HG02885 (cell line): ENCODE results near the gene PCDHGC3.
"Not testable (repeated sequence)": the region's sequence is repeated elsewhere in the genome, so short reads cannot be mapped to it uniquely, and the experiment has no call there.

Source experiments
- ATAC-seq: cut with Tn5 transposase; IDR thresholded peaks from one replicate; pipeline ENCODE4 v1.9.1; 2021; ENCODE audit warnings: mild to moderate bottlenecking; ENCODE audit not compliant: unreplicated experiment, poor library complexity

Gene PCDHGC3

DNA sequence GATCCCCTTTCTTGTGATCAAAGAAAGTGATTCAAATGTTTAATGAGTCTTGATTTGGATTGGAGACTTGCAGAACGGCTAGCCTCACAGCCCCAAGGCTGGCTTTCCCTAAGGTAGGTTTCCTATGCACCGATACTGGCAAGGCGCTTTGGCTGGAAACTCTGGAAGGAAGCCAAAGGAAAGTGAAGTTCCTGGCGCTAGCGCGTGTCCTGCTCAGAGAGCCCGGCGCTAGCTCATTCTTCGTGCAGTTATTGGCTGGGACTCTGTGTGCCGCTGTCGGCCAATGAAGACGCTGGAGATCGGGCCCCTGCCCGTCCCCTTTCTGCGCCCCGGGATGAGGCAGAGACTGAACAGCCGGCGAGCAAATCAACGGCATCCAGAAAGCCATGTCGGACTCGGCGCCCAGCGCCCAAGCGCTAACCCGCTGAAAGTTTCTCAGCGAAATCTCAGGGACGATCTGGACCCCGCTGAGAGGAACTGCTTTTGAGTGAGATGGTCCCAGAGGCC lies at the start of gene PCDHGC3:
TSS of gene PCDHGC3 (plus strand) at position 342 of the 507 bp plus-strand sequence. CDS start at position 493, 151 bp downstream.
- peak; percentile 99 for ATAC-seq

DNA sequence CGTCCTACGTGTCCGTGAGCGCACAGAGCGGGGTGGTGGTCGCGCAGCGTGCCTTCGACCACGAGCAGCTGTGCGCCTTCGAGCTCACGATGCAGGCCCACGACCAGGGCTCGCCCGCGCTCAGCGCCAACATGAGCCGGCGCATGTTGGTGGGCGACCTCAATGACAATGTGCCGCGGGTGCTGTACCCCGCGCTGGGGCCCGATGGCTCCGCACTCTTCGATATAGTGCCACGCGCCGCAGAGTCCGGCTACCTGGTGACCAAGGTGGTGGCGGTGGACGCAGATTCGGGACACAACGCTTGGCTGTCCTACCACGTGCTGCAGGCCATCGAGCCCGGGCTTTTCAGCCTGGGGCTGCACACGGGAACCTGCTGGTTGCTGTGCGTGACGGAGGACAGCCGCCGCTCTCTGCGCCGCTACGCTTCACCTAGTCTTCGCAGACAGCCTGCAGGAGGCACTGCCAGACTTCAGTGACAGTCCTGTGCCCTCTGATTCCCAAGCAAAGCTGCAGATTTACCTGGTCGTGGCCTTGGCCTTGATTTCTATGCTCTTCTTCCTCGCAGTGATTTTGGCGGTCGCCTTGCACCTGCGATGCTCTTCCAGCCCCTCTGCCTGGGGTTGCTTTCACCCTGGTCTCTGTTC lies 47.9 kb upstream of the PCDHGC3 start:
- ATAC-seq: no peak

DNA sequence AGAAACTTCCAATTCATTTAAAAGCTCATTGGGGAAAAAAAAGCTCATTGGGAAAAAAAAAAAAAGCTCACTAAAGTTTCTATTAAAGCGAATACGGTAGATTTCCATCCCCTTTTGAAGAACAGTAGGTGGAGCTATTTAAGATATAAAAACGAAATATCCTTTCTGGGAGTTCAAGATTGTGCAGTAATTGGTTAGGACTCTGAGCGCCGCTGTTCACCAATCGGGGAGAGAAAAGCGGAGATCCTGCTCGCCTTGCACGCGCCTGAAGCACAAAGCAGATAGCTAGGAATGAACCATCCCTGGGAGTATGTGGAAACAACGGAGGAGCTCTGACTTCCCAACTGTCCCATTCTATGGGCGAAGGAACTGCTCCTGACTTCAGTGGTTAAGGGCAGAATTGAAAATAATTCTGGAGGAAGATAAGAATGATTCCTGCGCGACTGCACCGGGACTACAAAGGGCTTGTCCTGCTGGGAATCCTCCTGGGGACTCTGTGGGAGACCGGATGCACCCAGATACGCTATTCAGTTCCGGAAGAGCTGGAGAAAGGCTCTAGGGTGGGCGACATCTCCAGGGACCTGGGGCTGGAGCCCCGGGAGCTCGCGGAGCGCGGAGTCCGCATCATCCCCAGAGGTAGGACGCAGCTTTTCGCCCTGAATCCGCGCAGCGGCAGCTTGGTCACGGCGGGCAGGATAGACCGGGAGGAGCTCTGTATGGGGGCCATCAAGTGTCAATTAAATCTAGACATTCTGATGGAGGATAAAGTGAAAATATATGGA lies 45.2 kb upstream of the PCDHGC3 start, which contains the start of gene PCDHGA12:
TSS of gene PCDHGA12 (plus strand) at position 176 of the 782 bp plus-strand sequence. CDS start at position 429, 253 bp downstream.
- peak; percentile 87 for ATAC-seq

DNA sequence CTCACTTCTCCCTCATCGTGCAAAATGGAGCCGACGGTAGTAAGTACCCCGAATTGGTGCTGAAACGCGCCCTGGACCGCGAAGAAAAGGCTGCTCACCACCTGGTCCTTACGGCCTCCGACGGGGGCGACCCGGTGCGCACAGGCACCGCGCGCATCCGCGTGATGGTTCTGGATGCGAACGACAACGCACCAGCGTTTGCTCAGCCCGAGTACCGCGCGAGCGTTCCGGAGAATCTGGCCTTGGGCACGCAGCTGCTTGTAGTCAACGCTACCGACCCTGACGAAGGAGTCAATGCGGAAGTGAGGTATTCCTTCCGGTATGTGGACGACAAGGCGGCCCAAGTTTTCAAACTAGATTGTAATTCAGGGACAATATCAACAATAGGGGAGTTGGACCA lies 44.5 kb upstream of the PCDHGC3 start:
- peak; percentile 51 for ATAC-seq

DNA sequence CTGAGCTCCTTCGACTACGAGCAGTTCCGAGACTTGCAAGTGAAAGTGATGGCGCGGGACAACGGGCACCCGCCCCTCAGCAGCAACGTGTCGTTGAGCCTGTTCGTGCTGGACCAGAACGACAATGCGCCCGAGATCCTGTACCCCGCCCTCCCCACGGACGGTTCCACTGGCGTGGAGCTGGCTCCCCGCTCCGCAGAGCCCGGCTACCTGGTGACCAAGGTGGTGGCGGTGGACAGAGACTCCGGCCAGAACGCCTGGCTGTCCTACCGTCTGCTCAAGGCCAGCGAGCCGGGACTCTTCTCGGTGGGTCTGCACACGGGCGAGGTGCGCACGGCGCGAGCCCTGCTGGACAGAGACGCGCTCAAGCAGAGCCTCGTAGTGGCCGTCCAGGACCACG lies 43.5 kb upstream of the PCDHGC3 start:
- ATAC-seq: not testable (repeated sequence)

DNA sequence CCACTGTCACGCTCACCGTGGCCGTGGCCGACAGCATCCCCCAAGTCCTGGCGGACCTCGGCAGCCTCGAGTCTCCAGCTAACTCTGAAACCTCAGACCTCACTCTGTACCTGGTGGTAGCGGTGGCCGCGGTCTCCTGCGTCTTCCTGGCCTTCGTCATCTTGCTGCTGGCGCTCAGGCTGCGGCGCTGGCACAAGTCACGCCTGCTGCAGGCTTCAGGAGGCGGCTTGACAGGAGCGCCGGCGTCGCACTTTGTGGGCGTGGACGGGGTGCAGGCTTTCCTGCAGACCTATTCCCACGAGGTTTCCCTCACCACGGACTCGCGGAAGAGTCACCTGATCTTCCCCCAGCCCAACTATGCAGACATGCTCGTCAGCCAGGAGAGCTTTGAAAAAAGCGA lies 43.0 kb upstream of the PCDHGC3 start:
- ATAC-seq: not testable (repeated sequence)

DNA sequence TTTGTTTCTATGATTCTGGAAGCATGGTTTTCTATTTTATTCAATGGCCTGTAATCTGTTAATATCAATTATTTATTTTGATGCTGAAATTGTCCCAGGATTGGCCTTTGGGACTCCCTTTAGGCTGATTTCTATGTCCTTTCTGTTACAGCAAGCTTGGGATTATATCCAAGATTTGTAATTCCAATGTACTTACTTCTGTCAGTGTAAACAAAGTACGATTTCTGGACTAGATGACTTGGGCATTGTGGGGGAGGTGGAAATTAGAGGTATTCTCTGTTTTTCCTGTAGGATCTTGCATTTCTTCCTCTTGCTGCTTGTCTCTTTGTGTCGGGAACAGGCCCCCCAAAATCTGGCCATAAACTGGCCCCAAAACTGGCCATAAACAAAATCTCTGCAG lies 41.8 kb upstream of the PCDHGC3 start:
- ATAC-seq: no peak

DNA sequence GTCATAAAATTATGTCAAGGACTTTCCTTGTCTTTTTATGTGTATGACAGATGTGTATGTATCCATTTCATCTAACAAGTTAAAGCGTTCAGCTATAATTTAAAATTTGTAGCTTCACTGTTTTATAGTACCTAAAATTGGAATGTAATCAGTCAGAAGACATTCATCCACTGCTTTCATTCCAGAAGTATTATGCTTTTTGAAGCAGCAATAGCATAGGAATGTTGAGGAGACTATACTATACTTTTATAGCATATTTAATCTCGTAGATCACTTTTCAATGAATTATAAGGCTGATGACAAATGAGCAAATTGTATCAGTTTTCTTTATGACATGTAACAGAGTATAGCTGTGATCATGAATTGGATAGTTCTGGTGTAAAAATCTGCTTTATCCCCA lies 38.5 kb upstream of the PCDHGC3 start:
- no peak for ATAC-seq

DNA sequence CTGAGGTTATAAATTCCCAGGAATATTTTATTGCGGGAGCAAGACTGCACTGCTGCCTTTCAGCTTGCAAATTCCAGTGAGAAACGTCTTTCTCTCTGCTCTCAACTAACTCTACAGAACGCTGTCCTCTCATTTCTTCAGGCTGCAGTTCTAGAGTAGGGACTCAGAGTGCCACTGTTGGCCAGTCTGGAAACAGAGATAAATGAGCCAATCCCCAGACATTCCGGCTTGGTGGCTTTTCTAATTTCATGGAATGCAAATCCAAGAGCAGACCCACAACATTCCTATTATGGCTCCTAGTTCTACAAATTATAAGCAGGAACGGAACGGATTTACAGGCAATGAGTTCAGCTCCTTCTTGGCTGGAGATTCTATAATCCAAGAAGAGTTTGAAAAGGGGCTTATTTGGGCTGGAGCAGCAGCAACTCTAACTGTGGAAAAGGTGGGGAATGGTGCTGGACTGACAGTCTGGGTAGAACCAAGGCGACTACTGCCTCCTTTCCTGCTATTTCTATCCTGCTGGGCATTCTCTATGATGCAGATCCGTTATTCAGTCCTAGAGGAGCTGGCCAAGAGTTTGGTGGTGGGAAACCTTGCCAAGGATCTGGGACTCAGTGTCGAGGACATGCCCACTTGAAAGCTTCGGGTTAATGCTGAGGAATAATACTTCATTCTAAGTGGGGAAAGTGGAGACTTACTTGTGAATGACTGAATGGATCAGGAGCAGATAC lies 36.2 kb upstream of the PCDHGC3 start:
- no peak for ATAC-seq

DNA sequence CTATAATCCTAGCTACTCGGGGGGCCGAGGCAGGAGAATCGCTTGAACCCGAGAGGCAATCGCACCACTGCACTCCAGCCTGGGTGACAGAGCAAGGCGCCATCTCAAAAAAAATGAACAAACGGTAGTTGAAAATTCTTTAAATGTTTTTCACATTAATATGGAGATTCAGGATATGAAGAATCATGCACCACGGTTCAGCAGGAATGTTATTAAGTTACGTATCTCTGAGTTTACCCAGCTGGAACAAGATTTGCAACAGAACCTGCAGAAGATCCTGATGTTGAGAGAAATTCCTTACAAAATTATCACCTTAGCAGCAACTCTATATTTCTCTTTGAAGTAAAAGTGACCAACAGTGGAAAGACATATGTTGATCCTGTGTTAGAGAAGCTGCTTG lies 35.4 kb upstream of the PCDHGC3 start:
- ATAC-seq: no peak

DNA sequence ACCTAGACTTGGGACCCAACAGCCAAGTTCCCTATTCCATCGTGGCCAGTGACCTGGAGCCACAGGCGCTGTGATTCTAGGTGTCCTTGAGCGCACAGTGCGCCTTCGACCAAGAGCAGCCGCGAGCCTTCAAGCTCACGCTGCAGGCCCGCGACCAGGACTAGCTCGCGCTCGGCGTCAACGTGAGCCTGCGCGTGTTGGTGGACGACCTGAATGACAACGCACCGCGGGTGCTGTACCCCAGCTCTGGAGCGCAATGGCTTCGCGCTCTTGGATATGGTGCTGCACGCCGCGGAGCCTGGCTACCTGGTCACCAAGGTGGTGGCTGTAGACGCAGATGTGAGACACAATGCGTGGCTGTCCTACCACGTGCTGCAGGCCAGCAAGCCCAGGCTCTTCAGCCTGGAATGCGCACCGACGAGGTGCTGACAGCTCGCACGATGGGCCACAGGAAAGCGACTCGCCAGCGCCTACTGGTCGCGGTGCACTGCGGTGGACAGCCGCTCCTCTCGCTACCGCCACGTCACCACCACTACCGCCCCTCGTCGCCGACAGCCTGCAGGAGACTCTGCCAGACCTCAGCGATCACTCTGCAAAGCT lies 34.1 kb upstream of the PCDHGC3 start:
- no peak for ATAC-seq

DNA sequence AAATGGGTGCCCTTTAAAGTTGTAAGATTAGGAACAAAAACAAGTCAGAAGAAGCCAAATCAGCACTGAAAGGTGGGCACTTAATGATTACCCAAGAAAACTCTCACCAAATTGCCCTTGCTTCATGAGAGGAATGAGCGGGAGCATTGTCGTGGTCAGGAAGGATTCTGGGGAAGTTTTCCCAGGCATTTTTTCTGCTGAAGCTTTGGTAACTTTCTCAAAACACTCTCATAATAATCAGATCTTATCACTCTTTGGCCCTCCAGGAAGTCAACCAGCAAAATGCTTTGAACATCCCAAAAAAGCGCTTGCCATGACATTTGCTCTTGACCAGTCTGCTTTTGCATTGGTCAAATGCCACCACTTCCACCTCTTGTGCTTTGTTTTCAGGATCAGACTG lies 10.4 kb upstream of the PCDHGC3 start:
- ATAC-seq: no peak

DNA sequence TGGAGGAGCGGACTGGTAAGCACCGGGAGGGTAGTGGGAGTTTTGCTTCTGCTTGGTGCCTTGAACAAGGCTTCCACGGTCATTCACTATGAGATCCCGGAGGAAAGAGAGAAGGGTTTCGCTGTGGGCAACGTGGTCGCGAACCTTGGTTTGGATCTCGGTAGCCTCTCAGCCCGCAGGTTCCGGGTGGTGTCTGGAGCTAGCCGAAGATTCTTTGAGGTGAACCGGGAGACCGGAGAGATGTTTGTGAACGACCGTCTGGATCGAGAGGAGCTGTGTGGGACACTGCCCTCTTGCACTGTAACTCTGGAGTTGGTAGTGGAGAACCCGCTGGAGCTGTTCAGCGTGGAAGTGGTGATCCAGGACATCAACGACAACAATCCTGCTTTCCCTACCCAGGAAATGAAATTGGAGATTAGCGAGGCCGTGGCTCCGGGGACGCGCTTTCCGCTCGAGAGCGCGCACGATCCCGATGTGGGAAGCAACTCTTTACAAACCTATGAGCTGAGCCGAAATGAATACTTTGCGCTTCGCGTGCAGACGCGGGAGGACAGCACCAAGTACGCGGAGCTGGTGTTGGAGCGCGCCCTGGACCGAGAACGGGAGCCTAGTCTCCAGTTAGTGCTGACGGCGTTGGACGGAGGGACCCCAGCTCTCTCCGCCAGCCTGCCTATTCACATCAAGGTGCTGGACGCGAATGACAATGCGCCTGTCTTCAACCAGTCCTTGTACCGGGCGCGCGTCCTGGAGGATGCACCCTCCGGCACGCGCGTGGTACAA lies 556 bp downstream of the PCDHGC3 start:
- ATAC-seq: peak; percentile 33

DNA sequence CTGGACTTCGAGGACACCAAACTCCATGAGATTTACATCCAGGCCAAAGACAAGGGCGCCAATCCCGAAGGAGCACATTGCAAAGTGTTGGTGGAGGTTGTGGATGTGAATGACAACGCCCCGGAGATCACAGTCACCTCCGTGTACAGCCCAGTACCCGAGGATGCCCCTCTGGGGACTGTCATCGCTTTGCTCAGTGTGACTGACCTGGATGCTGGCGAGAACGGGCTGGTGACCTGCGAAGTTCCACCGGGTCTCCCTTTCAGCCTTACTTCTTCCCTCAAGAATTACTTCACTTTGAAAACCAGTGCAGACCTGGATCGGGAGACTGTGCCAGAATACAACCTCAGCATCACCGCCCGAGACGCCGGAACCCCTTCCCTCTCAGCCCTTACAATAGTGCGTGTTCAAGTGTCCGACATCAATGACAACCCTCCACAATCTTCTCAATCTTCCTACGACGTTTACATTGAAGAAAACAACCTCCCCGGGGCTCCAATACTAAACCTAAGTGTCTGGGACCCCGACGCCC lies 1.3 kb downstream of the PCDHGC3 start:
- no peak for ATAC-seq

DNA sequence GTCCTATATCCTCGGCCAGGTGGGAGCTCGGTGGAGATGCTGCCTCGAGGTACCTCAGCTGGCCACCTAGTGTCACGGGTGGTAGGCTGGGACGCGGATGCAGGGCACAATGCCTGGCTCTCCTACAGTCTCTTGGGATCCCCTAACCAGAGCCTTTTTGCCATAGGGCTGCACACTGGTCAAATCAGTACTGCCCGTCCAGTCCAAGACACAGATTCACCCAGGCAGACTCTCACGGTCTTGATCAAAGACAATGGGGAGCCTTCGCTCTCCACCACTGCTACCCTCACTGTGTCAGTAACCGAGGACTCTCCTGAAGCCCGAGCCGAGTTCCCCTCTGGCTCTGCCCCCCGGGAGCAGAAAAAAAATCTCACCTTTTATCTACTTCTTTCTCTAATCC lies 2.0 kb downstream of the PCDHGC3 start:
- no peak for ATAC-seq

DNA sequence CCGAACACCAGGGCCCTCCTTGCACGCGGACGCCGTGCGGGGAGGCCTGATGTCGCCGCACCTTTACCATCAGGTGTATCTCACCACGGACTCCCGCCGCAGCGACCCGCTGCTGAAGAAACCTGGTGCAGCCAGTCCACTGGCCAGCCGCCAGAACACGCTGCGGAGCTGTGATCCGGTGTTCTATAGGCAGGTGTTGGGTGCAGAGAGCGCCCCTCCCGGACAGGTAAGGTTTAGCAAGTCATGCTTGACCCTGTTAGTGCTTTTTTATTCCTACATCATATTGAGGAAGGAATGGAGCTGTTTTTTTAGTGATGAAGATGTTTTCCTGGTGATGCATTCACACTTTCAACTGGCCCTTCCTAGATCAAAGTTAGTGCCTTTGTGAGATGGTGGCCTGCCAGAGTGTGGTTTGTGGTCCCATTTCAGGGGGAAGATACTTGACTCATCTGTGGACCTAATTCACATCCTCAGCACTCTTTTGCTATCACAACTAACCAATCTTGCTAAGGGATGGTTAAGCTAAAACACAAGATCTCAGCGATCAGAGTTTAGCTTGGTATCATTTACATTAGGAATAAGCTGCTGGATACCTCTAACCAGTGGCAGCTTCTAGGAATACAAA lies 2.7 kb downstream of the PCDHGC3 start:
- ATAC-seq: no peak

DNA sequence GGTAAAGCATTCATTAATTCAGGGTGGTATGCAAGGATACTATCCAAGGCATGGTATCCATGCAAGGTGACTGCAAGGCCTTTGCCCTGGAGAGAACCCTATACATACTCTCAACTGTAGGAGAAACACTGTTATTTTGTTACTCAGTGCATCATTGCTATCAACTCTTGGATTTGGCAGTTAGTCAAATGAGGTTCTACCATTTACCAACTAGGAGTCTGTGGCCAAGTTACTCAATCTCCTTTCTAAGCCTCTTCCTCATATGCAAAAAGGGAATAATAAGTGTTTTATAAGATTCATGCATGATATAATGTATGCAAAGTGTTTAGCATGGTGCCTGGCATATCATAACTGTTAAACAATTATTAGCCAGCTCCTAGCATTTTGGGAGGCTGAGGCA lies 4.0 kb downstream of the PCDHGC3 start:
- ATAC-seq: no peak

DNA sequence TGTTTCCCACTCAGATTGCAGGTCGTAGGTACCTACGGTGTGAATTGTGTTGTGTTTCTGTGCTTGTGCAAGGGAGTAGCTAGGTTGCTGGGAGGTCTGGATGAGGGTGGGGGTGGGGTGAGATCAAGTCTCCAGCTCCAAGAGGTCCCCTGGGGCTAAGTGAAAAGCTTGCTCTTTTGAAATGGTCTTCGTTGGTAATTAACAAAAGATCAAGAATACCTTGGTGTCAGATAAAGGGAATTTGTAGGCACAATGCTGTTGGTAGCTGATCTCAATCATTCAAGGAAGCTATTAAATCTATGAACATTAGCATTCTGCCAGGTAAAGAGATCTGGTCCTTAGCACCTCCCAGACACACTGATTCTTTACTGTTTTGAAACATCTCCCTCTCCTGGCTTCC lies 8.1 kb downstream of the PCDHGC3 start:
- no peak for ATAC-seq

DNA sequence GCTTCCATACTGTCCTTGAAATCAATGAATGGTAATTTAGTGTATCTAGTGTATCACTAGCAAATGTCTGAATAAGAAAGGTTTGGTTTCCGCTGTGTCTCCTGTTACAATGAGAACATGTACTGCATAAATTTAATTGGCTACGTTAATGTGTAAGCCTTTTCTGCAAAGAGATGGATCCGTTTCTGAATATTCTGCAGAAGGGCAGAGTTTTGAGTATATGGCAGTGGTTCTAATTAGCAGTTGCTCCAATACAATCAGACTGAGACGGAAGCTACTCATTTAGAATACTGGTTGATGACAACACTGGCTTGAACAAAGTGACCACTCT lies 8.5 kb downstream of the PCDHGC3 start:
- ATAC-seq: no peak
